IPS-18a (cell line): ENCODE data around the gene HSH2D.

Source experiments
- H3K27ac ChIP-seq: one replicate; pipeline ENCODE4 v1.5.1; 2013; ENCODE audit warnings: low read length
- H3K27me3 ChIP-seq: one replicate; pipeline ENCODE4 v1.6.1; 2013; ENCODE audit warnings: mild to moderate bottlenecking, low read length; ENCODE audit not compliant: control insufficient read depth, insufficient read depth
- H3K36me3 ChIP-seq: one replicate; pipeline ENCODE4 v1.6.1; 2013; ENCODE audit warnings: low read depth, low read length; ENCODE audit not compliant: control insufficient read depth
- H3K4me1 ChIP-seq: one replicate; pipeline ENCODE4 v1.6.1; 2013; ENCODE audit warnings: low read depth, low read length; ENCODE audit not compliant: control insufficient read depth
- H3K4me3 ChIP-seq: one replicate; pipeline ENCODE4 v1.5.1; 2013; ENCODE audit warnings: low read length
- H3K9ac ChIP-seq: one replicate; pipeline ENCODE4 v1.6.1; 2013; ENCODE audit warnings: mild to moderate bottlenecking, low read length, moderate library complexity
- H3K9me3 ChIP-seq: one replicate; pipeline ENCODE4 v1.6.1; 2013; ENCODE audit warnings: low read depth, low read length; ENCODE audit not compliant: control insufficient read depth

HSH2D gene

GRCh38 chr19:16125737-16126495 is 17.6 kb upstream of the HSH2D start:
- Histone ChIP-seq H3K4me1 (no peaks in the 10 kb centered on the region), H3K27me3 (no peaks in the 10 kb centered on the region), H3K27ac (no peak overlapping the region), H3K9ac (no peak overlapping the region), H3K4me3 (no peak overlapping the region), H3K36me3 (peaks cover 67% of the 10 kb centered on the region), H3K9me3 (no peaks in the 10 kb centered on the region)

- H3K36me3 ChIP-seq: peaks cover 60% of the 10 kb centered on the region
- no peak overlapping the region for H3K27ac ChIP-seq
- H3K9ac ChIP-seq: no peak overlapping the region
- no peaks in the 10 kb centered on the region for H3K9me3 ChIP-seq
- no peak overlapping the region for H3K4me3 ChIP-seq
- H3K4me1 ChIP-seq: no peaks in the 10 kb centered on the region
- H3K27me3 ChIP-seq: no peaks in the 10 kb centered on the region
Observed at GRCh38 chr19:16127080-16127479, 16.4 kb upstream of the HSH2D start.

- H3K9me3 ChIP-seq: no peaks in the 10 kb centered on the region
- peaks cover 62% of the 10 kb centered on the region for H3K36me3 ChIP-seq
- H3K4me1 ChIP-seq: no peaks in the 10 kb centered on the region
- H3K27me3 ChIP-seq: no peaks in the 10 kb centered on the region
- H3K9ac ChIP-seq: no peak overlapping the region
- no peak overlapping the region for H3K27ac ChIP-seq
- H3K4me3 ChIP-seq: no peak overlapping the region
Observed at GRCh38 chr19:16127776-16128371, 15.6 kb upstream of the HSH2D start.

GRCh38 chr19:16131648-16132047 is 11.8 kb upstream of the HSH2D start:
- no peaks in the 10 kb centered on the region for H3K4me1 ChIP-seq

GRCh38 chr19:16133818-16134217 is 9.7 kb upstream of the HSH2D start:
- peaks cover 40% of the 10 kb centered on the region for H3K36me3 ChIP-seq

More at GRCh38 chr19:16131648-16132047, 11.8 kb upstream of the HSH2D start:
- Histone ChIP-seq H3K27me3 (no peaks in the 10 kb centered on the region), H3K9ac (no peak overlapping the region), H3K9me3 (no peaks in the 10 kb centered on the region), H3K27ac (no peak overlapping the region), H3K36me3 (peaks cover 62% of the 10 kb centered on the region), H3K4me3 (no peak overlapping the region)

GRCh38 chr19:16134510-16134909 is 9.0 kb upstream of the HSH2D start:
- Histone ChIP-seq H3K36me3 (peaks cover 34% of the 10 kb centered on the region), H3K27ac (no peak overlapping the region), H3K27me3 (no peaks in the 10 kb centered on the region), H3K4me1 (no peaks in the 10 kb centered on the region), H3K4me3 (no peak overlapping the region), H3K9ac (no peak overlapping the region), H3K9me3 (no peaks in the 10 kb centered on the region)

More at GRCh38 chr19:16133818-16134217, 9.7 kb upstream of the HSH2D start:
- Histone ChIP-seq H3K9me3 (no peaks in the 10 kb centered on the region), H3K27ac (no peak overlapping the region), H3K9ac (no peak overlapping the region), H3K27me3 (no peaks in the 10 kb centered on the region), H3K4me1 (no peaks in the 10 kb centered on the region), H3K4me3 (no peak overlapping the region)

GRCh38 chr19:16135430-16136127 is 7.9 kb upstream of the HSH2D start:
- Histone ChIP-seq H3K36me3 (peaks cover 26% of the 10 kb centered on the region), H3K27me3 (no peaks in the 10 kb centered on the region), H3K9me3 (no peaks in the 10 kb centered on the region), H3K9ac (no peak overlapping the region), H3K4me3 (no peak overlapping the region), H3K27ac (no peak overlapping the region), H3K4me1 (no peaks in the 10 kb centered on the region)

- Histone ChIP-seq H3K36me3 (peaks cover 26% of the 10 kb centered on the region), H3K27me3 (no peaks in the 10 kb centered on the region), H3K9me3 (no peaks in the 10 kb centered on the region), H3K27ac (no peak overlapping the region), H3K4me1 (no peaks in the 10 kb centered on the region), H3K4me3 (no peak overlapping the region), H3K9ac (no peak overlapping the region)
Observed at GRCh38 chr19:16136185-16136999, 7.1 kb upstream of the HSH2D start.

- H3K36me3 ChIP-seq: no peaks in the 10 kb centered on the region
- H3K4me1 ChIP-seq: no peaks in the 10 kb centered on the region
- H3K9ac ChIP-seq: no peak overlapping the region
- H3K9me3 ChIP-seq: no peaks in the 10 kb centered on the region
- no peak overlapping the region for H3K4me3 ChIP-seq
- no peaks in the 10 kb centered on the region for H3K27me3 ChIP-seq
- H3K27ac ChIP-seq: no peak overlapping the region
Observed at GRCh38 chr19:16139752-16140151, 3.7 kb upstream of the HSH2D start.

- H3K27ac ChIP-seq: no peak overlapping the region
- H3K4me1 ChIP-seq: no peaks in the 10 kb centered on the region
- H3K4me3 ChIP-seq: no peak overlapping the region
- H3K36me3 ChIP-seq: no peaks in the 10 kb centered on the region
- no peak overlapping the region for H3K9ac ChIP-seq
- H3K9me3 ChIP-seq: no peaks in the 10 kb centered on the region
- no peaks in the 10 kb centered on the region for H3K27me3 ChIP-seq
Observed at GRCh38 chr19:16141043-16141442, 2.4 kb upstream of the HSH2D start.

GRCh38 chr19:16142032-16142580 is 1.4 kb upstream of the HSH2D start:
- Histone ChIP-seq H3K27ac (no peak overlapping the region), H3K9ac (no peak overlapping the region), H3K27me3 (no peaks in the 10 kb centered on the region), H3K9me3 (no peaks in the 10 kb centered on the region), H3K36me3 (no peaks in the 10 kb centered on the region), H3K4me1 (no peaks in the 10 kb centered on the region), H3K4me3 (no peak overlapping the region)
